K562 (cell line): Measurements from ENCODE around the gene C10orf53. TPM values are rescaled to one million over a fixed set of nuclear protein-coding genes. Genes with fewer than 3 reads are reported as not detected.

ENCODE experiments used
- ATAC-seq: fragments of 200-7000 bp; cut with Tn5 transposase; 3 replicates; pipeline ENCODE4 v1.9.1; 2020; ENCODE audit warnings: moderate library complexity
- BruUV-seq: library from RNA; stranded (reverse); fragments of 400-500 nt; replicated peaks from 2 replicates; lab custom pipeline; 2021; lab: Mats Ljungman, UMichigan
- CTCF ChIA-PET: fragments of 300-600 bp; formaldehyde crosslinking; extraction: SDS; loops from one replicate; lab custom pipeline; 2021; ENCODE audit warnings: low intra/inter-chr PET ratio; lab: Yijun Ruan, JAX
- POLR2A ChIA-PET: fragments of 300-600, 350-650 bp; sonication (Branson Sonifier 250); formaldehyde crosslinking; extraction: SDS; loops from one replicate; lab custom pipeline; 2021; ENCODE audit warnings: antibody characterized with exemption, inconsistent platforms; lab: Yijun Ruan, JAX
- DNase-seq, 4 experiments: peaks; one replicate each; pipeline versions ENCODE4 v3.0.0 to v3.0.0-alpha.2; 2011 to 2018; ENCODE audit warnings: low spot score in 3 of 4, mixed read lengths in 3 of 4; ENCODE audit errors: extremely low read depth in 1 of 4
- FAIRE-seq: peaks from 2 replicates; lab custom pipeline; 2011; peaks lifted over from hg19 to GRCh38; lab: Jason Lieb, UNC
- H2AFZ ChIP-seq: 2 replicates; pipeline ENCODE4 v1.6.0; 2011; ENCODE audit warnings: low read depth, low read length, control low read depth, inconsistent platforms
- H3K27ac ChIP-seq: fragments of 200-600 bp; 3 replicates; pipeline ENCODE4 v1.8.0; 2011; ENCODE audit warnings: low read depth, mild to moderate bottlenecking, control low read depth, inconsistent platforms, low read length, moderate library complexity, mixed read lengths; ENCODE audit errors: extremely low read depth
- H3K27me3 ChIP-seq, 2 experiments: fragments of 300-600 bp in 1 of 2; 2 replicates in 1 of 2; 3 replicates in 1 of 2; pipeline versions ENCODE4 v1.6.0 to v1.8.0; 2011; ENCODE audit warnings: inconsistent platforms in 2 of 2, low read length in 2 of 2, mild to moderate bottlenecking in 1 of 2, mixed read lengths in 1 of 2, moderate library complexity in 1 of 2; ENCODE audit not compliant: control insufficient read depth in 2 of 2, insufficient read depth in 2 of 2
- H3K36me3 ChIP-seq: fragments of 300-600 bp; 3 replicates; pipeline ENCODE4 v1.8.0; 2011; ENCODE audit warnings: mild to moderate bottlenecking, low read length, inconsistent platforms; ENCODE audit not compliant: control insufficient read depth, insufficient read depth
- H3K4me1 ChIP-seq, 2 experiments: fragments of 200-600 bp in 1 of 2; replicated peaks in 1 of 2; 2 replicates in 1 of 2; 3 replicates in 1 of 2; pipeline versions ENCODE4 v1.5.1 to v1.8.0; 2011; ENCODE audit warnings: inconsistent platforms in 2 of 2, low read length in 2 of 2, mild to moderate bottlenecking in 1 of 2, mixed read lengths in 1 of 2, moderate library complexity in 1 of 2; ENCODE audit not compliant: control insufficient read depth in 2 of 2, insufficient read depth in 2 of 2
- H3K4me2 ChIP-seq: 2 replicates; pipeline ENCODE4 v1.6.1; 2011; ENCODE audit warnings: low read length, control low read depth, inconsistent platforms, mixed read lengths; ENCODE audit not compliant: insufficient read depth
- H3K4me3 ChIP-seq: fragments of 200-600 bp; sonication (generic), shearing (Covaris generic); 2 replicates; pipeline ENCODE4 v1.5.1; 2016; ENCODE audit warnings: control low read depth, inconsistent platforms
- H3K79me2 ChIP-seq: fragments of 200-600 bp; 3 replicates; pipeline ENCODE4 v1.8.0; 2011; ENCODE audit warnings: low read length, inconsistent platforms; ENCODE audit not compliant: control insufficient read depth, insufficient read depth
- H3K9ac ChIP-seq, 2 experiments: 2 replicates each; pipeline versions ENCODE4 v1.6.0 to v1.6.1; 2011; ENCODE audit warnings: low read depth in 2 of 2, low read length in 2 of 2, control low read depth in 1 of 2, inconsistent platforms in 1 of 2, mild to moderate bottlenecking in 1 of 2, mixed read lengths in 1 of 2; ENCODE audit not compliant: insufficient read depth in 1 of 2
- H3K9me1 ChIP-seq: one replicate; pipeline ENCODE4 v1.6.0; 2011; ENCODE audit warnings: inconsistent platforms, mild to moderate bottlenecking, low read length, moderate library complexity; ENCODE audit not compliant: control insufficient read depth, insufficient read depth
- H3K9me3 ChIP-seq: replicated peaks from 2 replicates; pipeline ENCODE4 v1.5.1; 2011; ENCODE audit warnings: low read depth, low read length, inconsistent platforms; ENCODE audit not compliant: control insufficient read depth, insufficient read depth
- H4K20me1 ChIP-seq: replicated peaks from 2 replicates; pipeline ENCODE4 v1.6.1; 2011; ENCODE audit warnings: low read length, inconsistent platforms, mixed read lengths; ENCODE audit not compliant: control insufficient read depth, insufficient read depth
- ASH1L ChIP-seq: fragments of 450-650 bp; IDR thresholded peaks from 2 replicates; pipeline ENCODE4 v1.6.1; 2018; ENCODE audit warnings: borderline replicate concordance, mild to moderate bottlenecking, low read depth; ENCODE audit not compliant: partially characterized antibody
- BCL6 ChIP-seq: fragments of 250-450 bp; sonication (Bioruptor Pico); IDR thresholded peaks from 2 replicates; pipeline ENCODE4 v1.4.0; 2020
- CBX3 ChIP-seq, 2 experiments: IDR thresholded peaks; 1 replicate in 1 of 2; 2 replicates in 1 of 2; pipeline ENCODE4 v1.6.1; 2012; ENCODE audit warnings: inconsistent platforms in 2 of 2, low read length in 2 of 2, borderline replicate concordance in 1 of 2, control low read depth in 1 of 2
- CBX8 ChIP-seq: fragments of 200-600 bp; sonication (generic); IDR thresholded peaks from 2 replicates; pipeline ENCODE4 v1.6.1; 2012; ENCODE audit warnings: borderline replicate concordance, mixed run types, low read depth, mild to moderate bottlenecking, moderate library complexity, mixed read lengths, low read length, control low read depth, inconsistent platforms; ENCODE audit not compliant: poor library complexity, severe bottlenecking; ENCODE audit errors: extremely low read depth
- DACH1 ChIP-seq: fragments of 450-650 bp; IDR thresholded peaks from 2 replicates; pipeline ENCODE4 v1.6.1; 2018; ENCODE audit not compliant: partially characterized antibody
- HMG20A ChIP-seq: fragments of 450-650 bp; formaldehyde crosslinking; conservative IDR thresholded peaks from 2 replicates; pipeline ENCODE4 v1.4.0; 2020; ENCODE audit warnings: mild to moderate bottlenecking, mixed read lengths
- ILF3 ChIP-seq: fragments of 450-650 bp; IDR thresholded peaks from 2 replicates; pipeline ENCODE4 v1.6.1; 2018; ENCODE audit warnings: antibody characterized with exemption, mild to moderate bottlenecking, moderate library complexity, borderline replicate concordance
- KDM5B ChIP-seq: fragments of 200-600 bp; sonication (generic); IDR thresholded peaks from 2 replicates; pipeline ENCODE4 v1.6.1; 2012; ENCODE audit warnings: low read depth, mild to moderate bottlenecking, moderate library complexity, low read length, control low read depth, inconsistent platforms; ENCODE audit not compliant: insufficient replicate concordance
- MYBL2 ChIP-seq, 2 experiments: fragments of 450-650 bp in 1 of 2; sonication (generic) in 1 of 2; formaldehyde crosslinking in 1 of 2; IDR thresholded peaks; 2 replicates each; pipeline versions ENCODE4 v1.6.1 to v1.8.1; 2017 to 2022; ENCODE audit warnings: borderline replicate concordance in 1 of 2, inconsistent platforms in 1 of 2, low read depth in 1 of 2, mild to moderate bottlenecking in 1 of 2, missing genetic modification reagents in 1 of 2, moderate library complexity in 1 of 2
- NFE2L1 ChIP-seq: fragments of 450-650 bp; IDR thresholded peaks from 2 replicates; pipeline ENCODE4 v1.6.1; 2016; ENCODE audit warnings: missing genetic modification characterization, low read depth, mild to moderate bottlenecking, missing compliant biosample characterization, moderate library complexity, borderline replicate concordance
- SP1 ChIP-seq: sonication (generic); formaldehyde crosslinking; IDR thresholded peaks from 2 replicates; pipeline ENCODE4 v1.8.1; 2022; ENCODE audit warnings: mild to moderate bottlenecking, missing genetic modification reagents
- TARDBP ChIP-seq: fragments of 450-650 bp; IDR thresholded peaks from 2 replicates; pipeline ENCODE4 v1.6.1; 2016
- XRCC5 ChIP-seq: fragments of 200-400 bp; formaldehyde crosslinking; IDR thresholded peaks from 2 replicates; pipeline ENCODE4 v1.6.1; 2017; ENCODE audit warnings: low read depth, mild to moderate bottlenecking, low read length
- ZNF124 ChIP-seq: sonication (generic); formaldehyde crosslinking; IDR thresholded peaks from 2 replicates; pipeline ENCODE4 v1.8.1; 2022; ENCODE audit warnings: missing genetic modification reagents
- WGBS: fragments of 100-300 bp; shearing (Covaris generic); methylation state at CpG from one replicate; pipeline ENCODE4 v1.1.6; 2016; ENCODE audit warnings: low coverage, mixed read lengths; ENCODE audit not compliant: insufficient coverage; ENCODE audit errors: missing lambda C conversion rate; 5-methylcytosine and 5-hydroxymethylcytosine counted together
- in situ Hi-C: fragments of 300-500 bp; cut with MboI; formaldehyde crosslinking; loops from 4 replicates; pipeline ENCODE4 v1.15.0; 2018; ENCODE audit warnings: inconsistent platforms, mixed read lengths
- intact Hi-C: fragments of 100-400 bp; cut with micrococcal nuclease; formaldehyde crosslinking; loops from 2 replicates; pipeline ENCODE4 v1.14.2; 2022
- polyA plus RNA-seq, 8 experiments: library from polyadenylated mRNA; depleted of rRNA in 4 of 8; stranded (reverse) in 5 of 8; unstranded in 3 of 8; fragments of >200 nt; fragmentation: Nextera tagmentation in 2 of 8; fragmentation: Illumina TruSeq in 1 of 8; extraction: Ambion mirVana in 2 of 8; extraction: Trizol in 1 of 8; gene quantifications; 2 replicates each; pipeline versions ENCODE4 v1.2.1 to v1.2.3, GENCODE V29; 2011 to 2014; ENCODE audit warnings: inconsistent platforms in 1 of 8, missing spikeins in 1 of 8
- total RNA-seq, 7 experiments: library from RNA; depleted of rRNA in 6 of 7; stranded (reverse); fragments of >200 nt in 6 of 7; fragmentation: Illumina TruSeq in 2 of 7; extraction: Trizol in 2 of 7; gene quantifications; 2 replicates each; pipeline versions ENCODE4 v1.2.1 to v1.2.3, GENCODE V29; 2011 to 2021; ENCODE audit warnings: low replicate concordance in 1 of 7
- TF ChIP-seq, protein P1 (sequence below): sonication (generic); formaldehyde crosslinking; IDR thresholded peaks from 2 replicates; pipeline ENCODE4 v1.8.0; 2022; ENCODE audit warnings: missing genetic modification reagents, mild to moderate bottlenecking, moderate library complexity, borderline replicate concordance
- TF ChIP-seq, protein P2 (sequence below): fragments of 450-650 bp; formaldehyde crosslinking; IDR thresholded peaks from 2 replicates; pipeline ENCODE4 v1.4.0; 2020; ENCODE audit warnings: mild to moderate bottlenecking, moderate library complexity

Gene C10orf53
- total and polyA plus RNA-seq, 9 of the 15 experiments (the other 6 are each of a cell fraction or from before 2014, with no cell fraction given) = not detected

DNA sequence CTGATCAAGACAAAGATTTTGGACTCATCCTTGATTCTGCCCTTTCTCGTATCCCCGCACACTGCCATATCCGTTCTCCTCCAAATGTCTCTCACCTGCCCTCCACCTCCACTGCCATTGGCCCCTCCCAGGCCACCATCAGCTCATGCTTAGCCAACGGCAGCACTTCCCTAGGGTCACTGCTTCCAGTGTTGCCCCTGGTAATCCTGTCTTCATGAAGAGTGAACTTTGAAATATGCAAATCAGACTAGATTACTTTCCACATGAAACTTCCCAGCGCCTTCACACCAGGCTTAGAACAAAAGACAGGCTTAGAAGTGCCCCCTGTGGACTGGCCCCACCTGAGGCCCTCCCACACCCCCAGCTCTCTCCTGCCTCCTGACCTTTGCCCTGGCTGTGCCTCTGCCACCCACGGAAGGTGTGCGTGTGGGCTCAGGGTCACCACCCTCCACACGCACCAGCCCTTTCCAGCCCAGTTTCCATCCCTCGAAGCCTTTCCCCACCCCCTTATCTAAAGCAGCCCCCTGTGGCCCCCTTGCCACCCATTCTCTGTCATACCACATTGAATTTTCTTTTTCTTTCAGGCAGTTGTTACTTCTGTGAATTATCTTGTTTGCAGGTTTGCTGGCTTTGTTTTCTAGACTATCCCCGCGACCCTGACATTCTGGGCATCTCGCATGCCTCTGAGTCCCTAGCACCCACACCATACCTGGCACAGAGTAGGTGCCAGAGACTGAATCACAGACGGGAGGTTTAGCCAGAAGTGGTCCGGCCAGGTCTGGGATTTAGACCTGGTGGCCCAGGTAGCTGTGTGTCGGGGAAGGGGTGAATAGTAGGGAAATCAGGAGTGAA is 26.8 kb upstream of the C10orf53 start (continued):
- TF ChIP-seq KDM5B = no peak

DNA sequence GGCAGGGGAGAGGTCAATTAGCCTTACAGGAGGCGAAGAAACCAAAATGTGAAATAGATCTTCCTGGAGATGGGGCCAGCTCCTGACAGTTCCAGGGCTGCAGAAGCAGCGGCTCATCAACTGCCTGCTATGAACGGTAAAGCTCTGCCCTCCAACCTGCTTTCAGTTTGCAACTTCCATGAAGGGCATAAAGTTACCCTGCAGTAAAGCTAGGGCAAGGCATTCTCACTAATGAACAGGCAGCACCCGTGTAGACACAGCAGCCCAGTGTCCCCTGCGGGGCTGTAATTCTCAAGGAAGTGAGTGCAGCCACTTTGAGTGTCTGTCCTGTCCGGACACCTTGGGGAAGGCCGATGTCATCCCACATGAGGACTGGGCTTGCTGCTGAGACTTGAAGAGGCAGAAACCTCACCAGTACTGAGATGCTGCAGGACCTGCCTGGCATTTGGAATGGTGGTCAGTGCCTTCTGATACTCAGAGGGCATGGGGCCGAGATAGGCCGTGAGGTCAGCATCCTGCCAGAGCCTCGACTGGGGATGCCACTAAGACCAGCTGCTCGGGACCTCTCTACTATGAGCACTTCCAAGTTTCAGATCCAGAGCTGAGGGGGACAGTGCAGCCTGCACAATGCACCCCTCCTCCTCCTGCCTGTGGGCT is 26.1 kb upstream of the C10orf53 start:
- CTCF ChIA-PET = no interaction called here

More for the DNA sequence above, 26.1 kb upstream of the C10orf53 start:
- Histone ChIP-seq H3K9me1 (no peaks in the 10 kb centered on the region), H4K20me1 (peaks cover 14% of the 10 kb centered on the region; the same call in 1 of the 2 replicates), H3K9me3 (no peaks in the 10 kb centered on the region), H3K4me2 (no peak overlapping the region), H3K4me1 (0 out of 5 replicates have a peak, but pooled peaks cover 0 to 3% of the 10 kb centered on the region in 2 experiments), H3K4me3 (no peak overlapping the region), H3K9ac (no peak overlapping the region), H3K36me3 (no peaks in the 10 kb centered on the region), H2AFZ (no peak overlapping the region), H3K27me3 (peaks cover 21 to 64% of the 10 kb centered on the region in 2 experiments; a peak in 4 of 5 replicates), H3K27ac (no peak overlapping the region), H3K79me2 (no peaks in the 10 kb centered on the region)
- BruUV-seq = no TSS peak
- no peak for ATAC-seq
- POLR2A ChIA-PET = interaction anchor here (0.7 to 1.1 kb wide), 2 partner anchors 8 to 31 kb away, joined by 3 to 4 read pairs; no protein-coding TSS in a partner anchor
- intact Hi-C loops (no loop called here), in situ Hi-C loops (no loop called here)
- TF ChIP-seq CBX3 (IDR thresholded peaks at IDR 0.05; ENCODE audit: borderline replicate concordance in 1 of 2, low read length in 2 of 2) (no peak), NFE2L1 (tag) (no peak), ZNF124 (CRISPR knock-in tag) (no peak), XRCC5 (no peak), CBX8 (no peak), BCL6 (CRISPR knock-in tag) (no peak), ILF3 (no peak), ASH1L (no peak), MYBL2 (IDR thresholded peaks at IDR 0.05; ENCODE audit: low read depth) (no peak), MYBL2 (CRISPR knock-in tag; IDR thresholded peaks at IDR 0.05; ENCODE audit: borderline replicate concordance) (no peak), HMG20A (CRISPR knock-in tag) (no peak), DACH1 (no peak), TARDBP (no peak), SP1 (CRISPR knock-in tag) (no peak)
- TF ChIP-seq, protein P1, sequence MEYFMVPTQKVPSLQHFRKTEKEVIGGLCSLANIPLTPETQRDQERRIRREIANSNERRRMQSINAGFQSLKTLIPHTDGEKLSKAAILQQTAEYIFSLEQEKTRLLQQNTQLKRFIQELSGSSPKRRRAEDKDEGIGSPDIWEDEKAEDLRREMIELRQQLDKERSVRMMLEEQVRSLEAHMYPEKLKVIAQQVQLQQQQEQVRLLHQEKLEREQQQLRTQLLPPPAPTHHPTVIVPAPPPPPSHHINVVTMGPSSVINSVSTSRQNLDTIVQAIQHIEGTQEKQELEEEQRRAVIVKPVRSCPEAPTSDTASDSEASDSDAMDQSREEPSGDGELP (CRISPR knock-in tag) = no peak
- TF ChIP-seq, protein P2, sequence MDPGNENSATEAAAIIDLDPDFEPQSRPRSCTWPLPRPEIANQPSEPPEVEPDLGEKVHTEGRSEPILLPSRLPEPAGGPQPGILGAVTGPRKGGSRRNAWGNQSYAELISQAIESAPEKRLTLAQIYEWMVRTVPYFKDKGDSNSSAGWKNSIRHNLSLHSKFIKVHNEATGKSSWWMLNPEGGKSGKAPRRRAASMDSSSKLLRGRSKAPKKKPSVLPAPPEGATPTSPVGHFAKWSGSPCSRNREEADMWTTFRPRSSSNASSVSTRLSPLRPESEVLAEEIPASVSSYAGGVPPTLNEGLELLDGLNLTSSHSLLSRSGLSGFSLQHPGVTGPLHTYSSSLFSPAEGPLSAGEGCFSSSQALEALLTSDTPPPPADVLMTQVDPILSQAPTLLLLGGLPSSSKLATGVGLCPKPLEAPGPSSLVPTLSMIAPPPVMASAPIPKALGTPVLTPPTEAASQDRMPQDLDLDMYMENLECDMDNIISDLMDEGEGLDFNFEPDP = no peak
- no peak for FAIRE-seq
- DNase-seq = no peak
- 2% methylated on average over 11 of the region's 11 CpGs for WGBS
